HG03045 (cell line): ENCODE results near the gene VWA5B1.
"Not testable (repeated sequence)": the region's sequence is repeated elsewhere in the genome, so short reads cannot be mapped to it uniquely, and the experiment has no call there.

ENCODE experiments used
- ATAC-seq: cut with Tn5 transposase; IDR thresholded peaks from one replicate; pipeline ENCODE4 v1.9.1; 2021; ENCODE audit warnings: mild to moderate bottlenecking, moderate library complexity; ENCODE audit not compliant: unreplicated experiment

VWA5B1 gene, protein sequence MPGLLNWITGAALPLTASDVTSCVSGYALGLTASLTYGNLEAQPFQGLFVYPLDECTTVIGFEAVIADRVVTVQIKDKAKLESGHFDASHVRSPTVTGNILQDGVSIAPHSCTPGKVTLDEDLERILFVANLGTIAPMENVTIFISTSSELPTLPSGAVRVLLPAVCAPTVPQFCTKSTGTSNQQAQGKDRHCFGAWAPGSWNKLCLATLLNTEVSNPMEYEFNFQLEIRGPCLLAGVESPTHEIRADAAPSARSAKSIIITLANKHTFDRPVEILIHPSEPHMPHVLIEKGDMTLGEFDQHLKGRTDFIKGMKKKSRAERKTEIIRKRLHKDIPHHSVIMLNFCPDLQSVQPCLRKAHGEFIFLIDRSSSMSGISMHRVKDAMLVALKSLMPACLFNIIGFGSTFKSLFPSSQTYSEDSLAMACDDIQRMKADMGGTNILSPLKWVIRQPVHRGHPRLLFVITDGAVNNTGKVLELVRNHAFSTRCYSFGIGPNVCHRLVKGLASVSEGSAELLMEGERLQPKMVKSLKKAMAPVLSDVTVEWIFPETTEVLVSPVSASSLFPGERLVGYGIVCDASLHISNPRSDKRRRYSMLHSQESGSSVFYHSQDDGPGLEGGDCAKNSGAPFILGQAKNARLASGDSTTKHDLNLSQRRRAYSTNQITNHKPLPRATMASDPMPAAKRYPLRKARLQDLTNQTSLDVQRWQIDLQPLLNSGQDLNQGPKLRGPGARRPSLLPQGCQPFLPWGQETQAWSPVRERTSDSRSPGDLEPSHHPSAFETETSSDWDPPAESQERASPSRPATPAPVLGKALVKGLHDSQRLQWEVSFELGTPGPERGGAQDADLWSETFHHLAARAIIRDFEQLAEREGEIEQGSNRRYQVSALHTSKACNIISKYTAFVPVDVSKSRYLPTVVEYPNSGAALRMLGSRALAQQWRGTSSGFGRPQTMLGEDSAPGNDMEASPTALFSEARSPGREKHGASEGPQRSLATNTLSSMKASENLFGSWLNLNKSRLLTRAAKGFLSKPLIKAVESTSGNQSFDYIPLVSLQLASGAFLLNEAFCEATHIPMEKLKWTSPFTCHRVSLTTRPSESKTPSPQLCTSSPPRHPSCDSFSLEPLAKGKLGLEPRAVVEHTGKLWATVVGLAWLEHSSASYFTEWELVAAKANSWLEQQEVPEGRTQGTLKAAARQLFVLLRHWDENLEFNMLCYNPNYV

DNA sequence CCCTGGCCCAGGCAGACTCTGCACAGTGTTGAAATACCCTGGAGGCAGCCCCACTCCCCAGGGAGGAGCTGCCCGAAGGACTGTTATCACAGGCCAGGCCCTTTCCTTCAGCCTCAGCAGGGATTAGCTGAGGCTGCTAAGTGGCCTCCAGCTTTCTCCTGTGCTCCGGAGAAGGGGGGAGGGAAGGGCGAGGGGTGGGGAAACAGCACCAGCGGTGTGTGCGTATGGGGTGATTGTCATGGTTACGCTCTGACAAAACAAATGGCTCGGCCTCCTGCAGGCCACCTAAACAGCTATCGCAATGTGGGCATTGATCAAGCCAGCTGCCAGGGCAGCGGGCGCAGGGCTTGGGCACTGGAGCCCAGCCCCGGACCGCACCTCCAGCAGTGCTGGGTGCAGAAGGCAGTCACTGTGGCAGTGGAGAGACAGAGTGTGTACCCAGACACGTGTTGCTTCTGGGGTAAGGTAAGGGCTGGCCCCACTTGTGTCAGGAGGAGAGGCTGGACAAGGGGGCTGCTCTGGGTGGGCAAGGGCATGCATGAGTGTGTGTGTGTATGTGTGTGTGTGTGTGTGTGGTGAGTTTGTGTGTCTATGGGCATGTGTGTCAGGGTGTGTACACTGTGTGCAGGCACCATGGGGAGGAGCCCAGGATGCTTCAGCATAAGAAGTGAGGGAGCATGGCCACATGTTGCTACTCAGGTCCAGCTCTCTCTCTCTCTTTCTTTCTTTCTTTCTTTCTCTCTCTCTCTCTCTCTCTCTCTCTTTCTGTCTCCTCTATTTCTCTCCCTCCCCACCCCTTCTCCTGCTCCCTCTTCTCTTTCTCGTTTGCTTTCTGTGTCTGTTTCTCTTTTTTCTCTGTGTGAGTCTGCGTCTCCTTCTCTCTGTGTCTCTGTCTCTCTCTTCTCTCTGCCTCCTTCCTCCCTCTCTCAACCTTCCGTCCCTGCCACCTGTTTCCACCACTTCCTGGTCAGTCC is at the start of gene VWA5B1:
Gene VWA5B1 (plus strand): TSS at position 252 of the 974 bp plus-strand sequence. CDS start 19,727 bp downstream, outside the sequence.
- ATAC-seq = no peak

DNA sequence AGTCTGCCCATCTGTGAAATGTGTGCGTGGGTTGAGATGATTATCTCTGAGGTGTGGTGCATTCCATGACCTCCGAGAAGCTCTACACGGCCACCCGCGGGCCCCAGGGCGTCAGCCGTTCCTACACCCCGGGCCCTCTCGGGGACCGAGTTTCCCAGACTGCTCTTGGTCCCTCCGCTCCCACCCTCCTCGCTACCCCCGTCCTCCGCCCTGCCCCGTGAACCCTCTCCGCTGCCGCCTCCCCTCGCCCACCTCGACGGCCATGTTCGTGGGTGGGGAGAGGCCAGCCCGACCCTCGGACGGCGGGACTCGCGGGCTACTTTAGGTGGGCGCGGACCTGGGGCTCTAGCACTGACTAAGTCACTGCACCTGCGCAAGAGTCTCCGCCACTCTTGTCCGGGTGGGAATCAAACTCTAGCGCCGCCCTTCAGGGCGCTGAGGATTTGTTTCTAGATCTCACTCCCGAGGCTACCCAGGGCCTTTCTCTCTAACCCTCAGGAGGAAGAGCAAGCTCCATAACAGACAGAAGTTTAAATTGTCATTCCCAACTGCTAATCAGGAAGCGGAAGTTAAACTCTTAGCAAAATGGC is 47.7 kb upstream of the VWA5B1 start:
- no peak for ATAC-seq

DNA sequence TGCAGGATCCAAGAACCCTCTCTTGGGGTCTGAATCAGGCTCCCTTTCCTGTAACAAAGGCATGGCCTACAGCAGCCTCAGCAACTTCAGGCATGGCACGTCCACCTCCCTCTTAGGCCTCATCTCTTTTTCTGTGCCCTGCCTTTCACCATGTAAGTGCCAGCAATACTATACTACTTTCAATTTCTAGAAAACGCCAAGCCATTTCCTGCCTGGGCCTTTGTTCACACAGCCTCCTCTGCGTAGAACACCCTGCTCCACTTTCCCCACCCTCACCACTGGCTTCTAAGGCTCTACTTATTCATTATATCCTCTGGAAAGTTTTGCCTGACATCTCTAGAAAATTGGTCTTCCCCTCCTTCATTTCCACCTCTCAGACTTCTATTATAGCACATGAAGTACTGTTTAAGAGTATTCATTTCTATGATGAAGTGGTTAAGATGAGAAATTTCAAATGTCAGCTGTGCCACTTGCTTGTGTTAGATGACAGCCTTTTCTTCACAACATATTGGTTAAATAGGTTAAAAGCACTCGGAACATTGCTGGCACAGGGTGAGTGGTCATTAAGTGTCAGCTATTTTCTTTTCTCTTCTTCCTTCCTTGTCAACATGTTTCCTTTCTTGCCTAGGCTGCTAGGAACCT is 41.6 kb upstream of the VWA5B1 start:
- ATAC-seq = no peak

DNA sequence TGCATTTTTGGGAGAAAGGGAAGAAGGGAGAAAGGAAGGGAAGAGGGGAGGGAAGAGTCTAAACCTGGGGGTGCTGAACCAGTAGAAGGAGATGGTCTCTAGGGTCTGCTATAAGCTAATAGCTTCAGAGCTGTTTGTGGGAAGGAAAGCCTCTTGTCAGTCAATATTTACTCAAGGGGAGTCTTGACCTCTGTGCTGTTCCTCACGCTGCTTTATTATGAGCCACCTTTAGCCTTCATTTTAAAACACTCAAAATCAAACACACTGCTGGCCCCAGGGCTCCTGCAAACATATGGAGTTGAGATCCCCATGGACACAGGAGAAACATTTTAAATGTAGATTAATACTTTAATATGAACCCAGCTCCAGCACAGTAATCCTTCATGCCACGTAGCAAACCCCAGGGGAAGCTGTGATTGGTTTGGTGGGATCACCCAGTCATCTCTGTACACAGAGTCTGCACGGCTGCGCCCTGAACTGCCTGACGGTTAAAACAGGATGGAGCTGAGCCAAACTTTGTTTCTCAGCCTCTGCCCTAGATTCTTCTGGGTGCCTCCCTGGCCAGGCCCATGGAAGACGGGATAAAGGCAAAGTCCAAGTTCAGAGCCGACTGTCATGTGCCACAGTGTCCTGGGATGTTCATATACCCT is 40.2 kb upstream of the VWA5B1 start:
- ATAC-seq = no peak

DNA sequence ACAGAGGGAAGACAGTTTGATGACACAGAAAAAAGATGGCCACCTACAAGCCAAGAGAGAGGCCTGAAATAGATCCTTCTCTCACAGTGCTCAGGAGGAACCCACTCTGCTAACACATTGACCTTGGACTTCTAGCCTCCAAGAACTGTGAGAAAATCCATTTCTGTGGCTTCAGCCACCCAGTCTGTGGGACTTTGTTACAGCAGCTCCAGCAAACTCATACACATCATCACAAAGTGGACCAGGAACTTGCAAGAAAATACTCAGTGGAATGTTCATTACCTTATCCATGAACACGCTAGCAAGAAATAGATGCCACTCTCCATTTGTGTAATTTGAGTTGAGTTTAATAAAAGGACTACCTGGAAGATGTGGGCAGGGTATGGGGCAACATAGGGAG is 38.1 kb upstream of the VWA5B1 start:
- no peak for ATAC-seq

DNA sequence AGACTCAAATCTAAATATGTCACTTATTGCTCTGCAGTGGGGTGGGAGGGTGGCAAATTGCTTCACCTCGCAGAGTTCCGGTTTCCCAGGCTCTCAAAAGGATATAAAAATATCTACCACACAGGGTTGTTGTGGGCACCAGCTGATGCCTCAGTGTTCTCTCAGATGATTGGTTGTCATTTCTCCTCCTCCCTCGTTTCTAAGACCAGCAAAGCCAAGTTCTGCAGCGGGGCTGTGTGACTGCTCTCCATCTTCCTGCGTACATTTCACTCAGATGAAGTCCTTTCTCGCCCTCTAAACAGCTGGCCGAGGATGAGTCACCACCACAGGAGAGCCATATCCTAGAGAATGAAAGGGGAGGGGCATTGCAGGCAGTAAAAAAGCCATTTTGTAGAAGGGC is 35.0 kb upstream of the VWA5B1 start:
- ATAC-seq = no peak

DNA sequence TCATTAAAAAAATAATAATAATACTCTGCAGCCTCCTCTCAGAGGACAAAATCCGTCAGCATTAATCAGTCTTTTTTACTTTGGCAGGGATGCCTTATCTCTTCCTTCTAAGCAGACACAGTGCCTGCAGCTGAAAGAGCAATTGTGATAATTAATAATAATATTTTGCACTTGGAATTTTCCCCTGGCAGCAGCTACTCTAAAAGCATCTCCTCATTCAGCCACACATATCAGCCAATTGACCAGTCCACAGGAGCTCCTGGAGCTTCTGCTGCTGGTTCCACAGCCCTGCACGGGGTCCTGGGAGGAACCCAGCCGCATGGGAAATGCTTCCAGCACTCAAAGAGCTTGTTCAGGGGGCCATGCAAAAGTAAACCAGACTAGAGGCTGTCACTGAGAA is 31.0 kb upstream of the VWA5B1 start:
- ATAC-seq = no peak

DNA sequence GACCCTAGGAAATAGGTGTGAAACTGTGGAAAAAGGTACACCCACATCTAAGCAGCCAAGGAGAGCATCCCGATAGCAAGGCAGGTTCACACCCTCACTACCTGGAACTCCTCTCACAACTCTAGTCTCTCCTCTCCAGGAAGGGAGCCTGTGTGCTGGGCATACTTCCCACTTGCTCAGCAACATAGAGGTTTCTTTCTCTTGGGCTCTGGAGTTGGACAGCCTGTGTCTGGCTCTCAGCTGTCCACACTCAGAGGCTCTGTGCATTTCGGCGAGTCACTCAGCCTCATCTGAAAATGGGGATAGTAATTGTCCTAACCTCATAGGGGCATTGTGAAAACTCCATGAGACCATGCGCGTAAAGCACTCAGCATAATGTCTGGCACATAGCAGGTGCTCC is 29.6 kb upstream of the VWA5B1 start:
- ATAC-seq = no peak

DNA sequence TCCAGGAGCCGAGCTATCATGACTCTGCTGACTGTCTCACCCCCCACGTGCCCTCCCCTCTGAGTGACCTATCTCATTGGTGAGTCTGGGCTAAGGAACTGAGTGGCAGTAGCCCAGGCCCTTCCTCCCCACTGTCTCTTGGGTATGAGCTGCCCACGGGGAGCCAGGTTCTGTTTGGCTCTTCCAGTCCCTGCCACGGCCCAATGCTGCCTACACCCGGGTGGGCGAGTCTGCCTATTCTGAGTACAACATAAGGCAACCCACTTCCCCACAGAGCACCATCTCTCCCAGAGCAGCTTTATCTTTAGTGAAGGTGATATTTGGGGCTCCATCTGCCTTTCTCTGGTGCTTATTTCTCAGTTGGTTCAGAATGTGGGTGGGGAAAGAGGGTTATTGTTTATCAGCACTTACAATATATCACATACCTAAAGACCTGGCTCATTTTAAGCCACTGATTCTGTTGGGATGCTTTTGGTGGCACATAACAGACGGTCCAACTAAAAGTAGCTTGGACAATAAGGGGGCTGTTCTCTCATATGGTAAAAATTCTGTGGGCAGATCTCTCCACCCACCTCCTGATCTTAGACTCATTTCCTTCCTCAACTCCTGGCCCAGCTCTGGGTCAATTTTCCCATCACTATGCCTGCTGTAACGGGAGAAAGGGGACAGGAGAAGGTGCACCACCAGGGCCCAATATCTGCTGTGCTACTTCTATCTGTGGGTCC is 27.7 kb upstream of the VWA5B1 start:
- ATAC-seq = no peak

DNA sequence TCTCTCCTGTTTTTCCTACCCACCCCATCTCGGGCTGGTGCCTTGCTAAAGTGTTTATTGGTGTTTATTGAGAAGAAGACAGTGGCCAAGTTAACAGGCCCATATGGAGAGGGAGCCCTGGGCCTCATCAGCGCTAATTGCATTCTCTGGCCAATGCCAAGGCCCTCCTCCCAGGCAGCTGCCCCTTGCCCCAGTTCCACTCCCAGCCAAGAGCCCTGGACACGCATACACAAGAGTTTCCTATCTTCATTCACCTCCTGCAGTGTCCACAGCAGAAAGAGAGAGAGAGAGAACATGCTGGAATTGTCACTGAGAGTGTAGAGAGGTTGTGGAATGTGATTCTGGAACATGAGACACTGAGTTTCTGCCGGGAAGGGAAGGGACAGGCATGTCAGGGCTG is 25.4 kb upstream of the VWA5B1 start:
- no peak for ATAC-seq

DNA sequence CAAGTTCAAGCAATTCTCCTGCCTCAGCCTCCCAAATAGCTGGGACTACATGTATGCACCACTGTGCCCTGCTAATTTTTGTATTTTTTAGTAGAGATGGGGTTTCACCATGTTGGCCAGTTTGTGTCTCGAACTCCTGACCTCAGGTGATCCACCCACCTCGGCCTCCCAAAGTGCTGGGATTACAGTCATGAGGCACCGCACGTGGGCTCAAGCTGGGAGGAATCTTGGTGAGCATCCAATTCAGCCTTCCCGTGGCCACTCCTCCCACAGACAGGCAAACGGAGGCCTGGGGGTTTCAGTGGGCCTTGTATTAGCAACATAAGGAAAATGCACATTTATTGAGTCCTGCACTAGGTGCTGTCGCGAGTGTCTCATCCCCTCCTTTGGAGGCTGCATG is 24.5 kb upstream of the VWA5B1 start:
- no peak for ATAC-seq

DNA sequence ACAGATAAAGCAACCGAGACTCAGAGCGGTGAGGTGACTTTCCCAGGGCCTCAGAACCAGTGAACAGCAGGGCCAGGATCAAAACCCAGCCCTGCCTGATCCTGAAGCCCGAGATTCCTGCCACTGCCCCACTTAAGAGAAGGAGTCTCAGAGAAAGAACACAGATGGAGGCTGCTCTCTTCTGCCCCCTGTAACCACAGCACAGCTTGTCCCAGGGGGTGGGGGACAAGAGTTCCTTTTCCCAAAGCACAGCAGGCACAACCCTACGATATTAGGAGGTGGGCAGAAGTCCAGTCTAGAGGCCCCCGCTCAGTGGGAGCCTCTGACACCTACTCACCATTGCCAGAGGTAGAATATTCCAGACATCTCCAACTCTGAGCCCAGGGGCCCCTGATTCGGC is 24.0 kb upstream of the VWA5B1 start:
- no peak for ATAC-seq

DNA sequence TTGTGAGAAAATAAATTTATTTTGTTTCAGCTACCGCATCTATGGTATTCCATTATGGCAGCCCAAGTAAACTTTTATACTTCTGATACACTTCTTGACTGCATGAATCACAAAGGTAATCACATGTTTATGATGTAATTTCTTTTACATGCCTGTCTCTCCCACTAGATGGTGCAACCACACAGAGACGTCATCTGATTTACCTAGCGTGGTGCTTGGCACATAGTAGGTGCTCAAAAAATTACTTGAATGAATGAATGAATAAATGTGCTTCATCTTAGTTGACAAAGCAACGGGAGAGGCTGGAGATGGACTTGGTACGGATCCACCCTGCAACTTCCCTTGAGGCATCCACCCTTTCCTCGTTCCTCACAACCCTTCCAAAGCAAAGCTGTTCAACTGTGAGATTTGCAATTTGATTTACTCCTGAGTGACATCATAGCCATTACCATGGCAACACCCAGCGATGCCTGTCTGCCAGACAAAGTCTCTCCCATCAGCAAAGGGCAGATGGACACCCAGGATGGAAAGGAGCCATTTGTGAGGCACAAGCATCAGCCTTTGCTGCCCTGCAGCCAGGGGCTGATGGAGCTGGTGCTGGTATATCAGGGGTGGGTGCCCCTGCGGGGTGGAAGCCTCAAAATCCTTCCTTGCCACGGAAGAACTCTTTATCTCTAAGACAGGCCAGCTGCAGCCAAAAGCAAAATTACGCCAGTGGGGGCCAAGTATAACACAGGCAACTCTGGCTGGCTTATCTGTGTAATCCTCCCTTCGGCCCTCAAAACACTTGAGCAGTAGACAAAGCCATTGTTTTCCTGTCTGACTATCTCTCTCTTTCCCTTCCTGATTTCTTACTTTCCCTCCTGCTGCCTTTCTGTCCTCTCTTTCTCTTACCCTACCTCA is 18.9 kb upstream of the VWA5B1 start:
- no peak for ATAC-seq

DNA sequence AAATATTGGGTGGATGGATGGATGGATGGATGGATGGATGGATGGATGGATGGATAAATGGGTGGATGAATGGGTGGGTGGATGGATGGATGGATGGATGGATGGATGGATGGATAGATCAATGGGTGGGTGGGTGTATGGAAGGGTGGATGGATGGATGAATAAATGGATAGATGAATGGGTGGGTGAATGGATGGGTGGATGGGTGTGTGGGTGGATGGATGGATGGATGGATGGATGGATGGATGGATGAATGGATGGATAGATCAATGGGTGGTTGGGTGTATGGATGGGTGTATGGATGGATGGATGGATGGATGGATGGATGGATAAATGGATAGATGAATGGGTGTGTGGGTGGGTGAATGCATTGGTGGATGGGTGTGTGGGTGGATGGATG is 17.0 kb upstream of the VWA5B1 start:
- ATAC-seq = not testable (repeated sequence)

DNA sequence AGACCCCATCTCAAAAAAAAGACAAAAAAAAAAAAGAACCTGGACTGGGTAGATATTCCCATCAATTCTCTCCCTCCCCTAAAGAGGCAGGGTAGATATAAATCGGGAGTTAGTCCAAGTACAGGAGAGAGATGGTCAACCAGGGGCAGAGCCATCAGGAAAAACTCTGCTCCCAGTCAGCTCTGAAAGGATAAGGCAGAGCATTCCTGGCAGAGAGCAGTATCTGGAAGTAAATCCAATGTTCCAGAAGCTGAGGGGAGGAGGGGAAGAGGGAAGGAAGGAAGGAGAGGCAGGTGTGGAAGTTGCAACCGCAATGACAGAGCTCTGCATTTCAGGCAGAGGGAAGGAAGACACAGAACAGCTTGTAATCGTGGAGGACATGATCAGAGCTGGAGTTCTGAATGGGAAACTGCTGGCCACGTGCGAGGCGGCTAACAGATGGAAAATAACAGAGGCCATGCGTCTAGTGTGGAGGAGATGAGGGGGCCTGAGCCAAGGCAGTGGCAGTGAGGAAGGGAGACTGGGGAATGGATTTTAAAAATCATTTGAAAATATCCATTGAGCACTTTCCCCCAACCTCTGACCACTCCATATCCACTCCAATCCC is 15.3 kb upstream of the VWA5B1 start:
- no peak for ATAC-seq

DNA sequence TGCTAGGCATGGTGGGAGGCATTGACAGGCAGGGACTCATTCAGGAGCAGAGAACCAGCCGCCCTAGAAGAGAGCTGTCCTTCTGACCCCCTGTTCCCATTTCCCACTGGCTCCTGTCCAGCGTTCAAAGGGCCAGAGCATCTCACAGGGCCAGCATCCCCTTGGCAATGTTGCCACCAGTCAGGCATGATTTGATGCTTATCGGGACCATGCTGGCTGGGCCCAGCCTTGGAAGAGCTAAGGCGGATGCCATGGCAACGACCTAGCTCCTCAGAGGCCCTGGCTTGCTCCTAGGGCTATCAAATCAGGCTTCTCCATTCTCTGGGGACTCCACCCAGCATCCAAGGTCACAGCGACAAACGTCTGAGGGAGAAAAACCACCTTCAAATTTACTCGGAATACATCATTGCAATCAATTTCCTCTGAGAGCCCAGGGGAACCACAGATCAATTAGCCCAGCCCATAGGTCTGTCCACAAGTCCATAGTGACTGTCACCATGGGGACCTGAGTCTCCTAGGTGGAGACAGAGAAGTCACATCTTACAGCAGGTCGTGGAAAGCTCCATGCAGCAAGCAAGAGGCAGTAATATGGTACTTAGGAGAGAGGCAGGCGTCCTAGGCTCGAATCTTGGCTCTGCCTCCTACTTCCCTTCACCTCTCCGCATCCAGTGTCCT is 14.1 kb upstream of the VWA5B1 start:
- ATAC-seq = no peak
